Stimulated activated naive CD8-positive, alpha-beta T cell treated with anti-CD3 and anti-CD28 coated beads, Interleukin-15, Interleukin-2, amounts not matched to agents 100 ng/mL and 50 ng/mL, for 24 hours (primary cell): ENCODE data around the gene ARHGAP42.
"Not testable (repeated sequence)": the region's sequence is repeated elsewhere in the genome, so short reads cannot be mapped to it uniquely, and the experiment has no call there.

ENCODE experiments used
- H3K27ac Mint-ChIP-seq: one replicate; pipeline ENCODE4 v1.8.0; 2021; ENCODE audit warnings: mild to moderate bottlenecking, mixed read lengths
- H3K27me3 Mint-ChIP-seq: one replicate; pipeline ENCODE4 v1.8.0; 2021; ENCODE audit warnings: mixed read lengths
- H3K36me3 Mint-ChIP-seq: one replicate; pipeline ENCODE4 v1.8.0; 2021; ENCODE audit warnings: low read depth, mixed read lengths
- H3K4me1 Mint-ChIP-seq: one replicate; pipeline ENCODE4 v1.8.0; 2021; ENCODE audit warnings: low read depth, mixed read lengths
- H3K4me3 Mint-ChIP-seq: one replicate; pipeline ENCODE4 v1.8.0; 2021; ENCODE audit warnings: mild to moderate bottlenecking, mixed read lengths
- H3K9me3 Mint-ChIP-seq: one replicate; pipeline ENCODE4 v1.8.0; 2021; ENCODE audit warnings: mixed read lengths

Gene ARHGAP42

GRCh38 chr11:100978939-100979338 lies 291.9 kb downstream of the ARHGAP42 start:
- H3K4me3 Mint-ChIP-seq, result no peak overlapping the region
- H3K27me3 Mint-ChIP-seq, result no peaks in the 10 kb centered on the region
- no peaks in the 10 kb centered on the region for H3K4me1 Mint-ChIP-seq
- H3K9me3 Mint-ChIP-seq, result no peaks in the 10 kb centered on the region
- no peaks in the 10 kb centered on the region for H3K36me3 Mint-ChIP-seq
- H3K27ac Mint-ChIP-seq, result no peak overlapping the region

GRCh38 chr11:100980156-100980555 lies 293.1 kb downstream of the ARHGAP42 start:
- Mint-ChIP-seq H3K9me3 (no peaks in the 10 kb centered on the region), H3K36me3 (no peaks in the 10 kb centered on the region), H3K4me3 (no peak overlapping the region), H3K27me3 (no peaks in the 10 kb centered on the region), H3K27ac (no peak overlapping the region), H3K4me1 (no peaks in the 10 kb centered on the region)

- no peak overlapping the region for H3K27ac Mint-ChIP-seq
- no peaks in the 10 kb centered on the region for H3K27me3 Mint-ChIP-seq
- no peaks in the 10 kb centered on the region for H3K9me3 Mint-ChIP-seq
- no peaks in the 10 kb centered on the region for H3K4me1 Mint-ChIP-seq
- no peaks in the 10 kb centered on the region for H3K36me3 Mint-ChIP-seq
- H3K4me3 Mint-ChIP-seq, result no peak overlapping the region
Measured at GRCh38 chr11:100981196-100981824, 294.2 kb downstream of the ARHGAP42 start.

GRCh38 chr11:100984668-100985067 lies 297.6 kb downstream of the ARHGAP42 start:
- Mint-ChIP-seq H3K4me3 (no peak overlapping the region), H3K36me3 (no peaks in the 10 kb centered on the region), H3K4me1 (no peaks in the 10 kb centered on the region), H3K9me3 (no peaks in the 10 kb centered on the region), H3K27me3 (no peaks in the 10 kb centered on the region), H3K27ac (no peak overlapping the region)

- no peaks in the 10 kb centered on the region for H3K27me3 Mint-ChIP-seq
- no peaks in the 10 kb centered on the region for H3K9me3 Mint-ChIP-seq
- H3K27ac Mint-ChIP-seq, result no peak overlapping the region
- no peak overlapping the region for H3K4me3 Mint-ChIP-seq
- no peaks in the 10 kb centered on the region for H3K36me3 Mint-ChIP-seq
- no peaks in the 10 kb centered on the region for H3K4me1 Mint-ChIP-seq
Measured at GRCh38 chr11:100990931-100991330, 303.8 kb downstream of the ARHGAP42 start.

GRCh38 chr11:100991541-100991940 lies 304.5 kb downstream of the ARHGAP42 start:
- Mint-ChIP-seq H3K4me1 (no peaks in the 10 kb centered on the region), H3K27me3 (no peaks in the 10 kb centered on the region), H3K9me3 (no peaks in the 10 kb centered on the region), H3K36me3 (no peaks in the 10 kb centered on the region), H3K27ac (no peak overlapping the region), H3K4me3 (no peak overlapping the region)

GRCh38 chr11:100994966-100995365 lies 307.9 kb downstream of the ARHGAP42 start:
- no peak overlapping the region for H3K4me3 Mint-ChIP-seq
- no peaks in the 10 kb centered on the region for H3K27me3 Mint-ChIP-seq
- H3K9me3 Mint-ChIP-seq, result peaks cover 6% of the 10 kb centered on the region

GRCh38 chr11:100999756-101000155 lies 312.7 kb downstream of the ARHGAP42 start:
- H3K36me3 Mint-ChIP-seq, result no peaks in the 10 kb centered on the region
- no peak overlapping the region for H3K4me3 Mint-ChIP-seq
- H3K27ac Mint-ChIP-seq, result no peak overlapping the region
- H3K27me3 Mint-ChIP-seq, result no peaks in the 10 kb centered on the region
- no peaks in the 10 kb centered on the region for H3K4me1 Mint-ChIP-seq
- H3K9me3 Mint-ChIP-seq, result peaks cover 6% of the 10 kb centered on the region

More at GRCh38 chr11:100994966-100995365, 307.9 kb downstream of the ARHGAP42 start:
- Mint-ChIP-seq H3K4me1 (no peaks in the 10 kb centered on the region), H3K36me3 (no peaks in the 10 kb centered on the region), H3K27ac (no peak overlapping the region)

GRCh38 chr11:101003468-101003867 lies 316.4 kb downstream of the ARHGAP42 start:
- no peaks in the 10 kb centered on the region for H3K36me3 Mint-ChIP-seq
- H3K4me3 Mint-ChIP-seq, result no peak overlapping the region
- H3K9me3 Mint-ChIP-seq, result peaks cover 6% of the 10 kb centered on the region
- no peak overlapping the region for H3K27ac Mint-ChIP-seq
- no peaks in the 10 kb centered on the region for H3K27me3 Mint-ChIP-seq
- no peaks in the 10 kb centered on the region for H3K4me1 Mint-ChIP-seq

GRCh38 chr11:101008961-101009689 lies 322.0 kb downstream of the ARHGAP42 start:
- H3K4me1 Mint-ChIP-seq, result no peaks in the 10 kb centered on the region
- H3K36me3 Mint-ChIP-seq, result no peaks in the 10 kb centered on the region
- H3K27me3 Mint-ChIP-seq, result no peaks in the 10 kb centered on the region
- H3K9me3 Mint-ChIP-seq, result no peaks in the 10 kb centered on the region
- no peak overlapping the region for H3K4me3 Mint-ChIP-seq
- H3K27ac Mint-ChIP-seq, result no peak overlapping the region

- H3K27ac Mint-ChIP-seq, result no peak overlapping the region
- H3K27me3 Mint-ChIP-seq, result no peaks in the 10 kb centered on the region
- H3K4me1 Mint-ChIP-seq, result no peaks in the 10 kb centered on the region
- no peaks in the 10 kb centered on the region for H3K36me3 Mint-ChIP-seq
- no peak overlapping the region for H3K4me3 Mint-ChIP-seq
- no peaks in the 10 kb centered on the region for H3K9me3 Mint-ChIP-seq
Measured at GRCh38 chr11:101009690-101010055, 322.6 kb downstream of the ARHGAP42 start.

- Mint-ChIP-seq H3K36me3 (no peaks in the 10 kb centered on the region), H3K4me1 (no peaks in the 10 kb centered on the region), H3K9me3 (no peaks in the 10 kb centered on the region), H3K4me3 (no peak overlapping the region), H3K27ac (no peak overlapping the region), H3K27me3 (no peaks in the 10 kb centered on the region)
Measured at GRCh38 chr11:101010899-101011298, 323.8 kb downstream of the ARHGAP42 start.

- Mint-ChIP-seq H3K36me3 (no peaks in the 10 kb centered on the region), H3K27ac (no peak overlapping the region), H3K27me3 (no peaks in the 10 kb centered on the region), H3K4me1 (no peaks in the 10 kb centered on the region), H3K4me3 (no peak overlapping the region), H3K9me3 (no peaks in the 10 kb centered on the region)
Measured at GRCh38 chr11:101011881-101012280, 324.8 kb downstream of the ARHGAP42 start.

- not testable (repeated sequence) for H3K4me1 Mint-ChIP-seq, H3K27me3 Mint-ChIP-seq, H3K9me3 Mint-ChIP-seq, H3K27ac Mint-ChIP-seq, H3K4me3 Mint-ChIP-seq, H3K36me3 Mint-ChIP-seq
Measured at GRCh38 chr11:101013702-101014101, 326.6 kb downstream of the ARHGAP42 start.

GRCh38 chr11:101014600-101015285 lies 327.7 kb downstream of the ARHGAP42 start:
- no peaks in the 10 kb centered on the region for H3K36me3 Mint-ChIP-seq
- H3K27ac Mint-ChIP-seq, result no peak overlapping the region
- no peaks in the 10 kb centered on the region for H3K27me3 Mint-ChIP-seq
- no peaks in the 10 kb centered on the region for H3K4me1 Mint-ChIP-seq
- no peak overlapping the region for H3K4me3 Mint-ChIP-seq
- H3K9me3 Mint-ChIP-seq, result no peaks in the 10 kb centered on the region
